Caki2 (cell line): Measurements from ENCODE around the gene COL13A1. TPM values are rescaled to one million over a fixed set of nuclear protein-coding genes. Genes with fewer than 3 reads are reported as not detected.

Experiments used
- DNase-seq: peaks from one replicate; pipeline ENCODE4 v3.0.0-alpha.2; 2015; ENCODE audit warnings: low read depth
- in situ Hi-C: cut with HindIII; loops from 2 replicates; pipeline ENCODE4 v1.10.0; 2016; ENCODE audit warnings: low sequenced_read_pairs, low pct_unique_long_range_greater_than_20kb, mixed read lengths
- total RNA-seq: library from RNA; depleted of rRNA; stranded (reverse); fragments of >200 nt; shearing (Covaris generic); gene quantifications from 2 replicates; pipeline ENCODE4 v1.2.3, GENCODE V29; 2014; ENCODE audit warnings: low replicate concordance

COL13A1 gene
- total RNA-seq, 1 experiment from 2014 or later, result not detected

DNA sequence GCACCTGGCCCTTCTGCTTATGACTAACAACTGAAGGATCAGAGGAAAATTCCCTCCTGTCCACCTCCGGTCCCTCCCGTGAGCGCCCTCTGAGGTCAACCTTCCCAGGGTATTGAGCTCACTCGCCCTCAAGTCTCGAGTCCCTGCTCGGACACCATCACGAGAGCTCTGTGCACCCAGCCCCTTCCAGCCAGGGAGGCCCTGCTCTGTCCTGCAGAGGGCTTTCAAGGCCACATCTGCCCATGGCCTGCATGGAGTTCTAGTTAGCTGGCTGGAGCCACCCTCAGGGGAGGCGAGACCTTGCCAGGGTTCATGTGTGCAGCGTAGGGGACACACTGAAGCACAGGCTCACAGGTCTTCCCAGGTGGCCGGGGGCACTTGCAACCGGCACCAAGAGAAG, 140.0 kb downstream of the COL13A1 start:
- no peak for DNase-seq
- in situ Hi-C loops, result no loop called here

DNA sequence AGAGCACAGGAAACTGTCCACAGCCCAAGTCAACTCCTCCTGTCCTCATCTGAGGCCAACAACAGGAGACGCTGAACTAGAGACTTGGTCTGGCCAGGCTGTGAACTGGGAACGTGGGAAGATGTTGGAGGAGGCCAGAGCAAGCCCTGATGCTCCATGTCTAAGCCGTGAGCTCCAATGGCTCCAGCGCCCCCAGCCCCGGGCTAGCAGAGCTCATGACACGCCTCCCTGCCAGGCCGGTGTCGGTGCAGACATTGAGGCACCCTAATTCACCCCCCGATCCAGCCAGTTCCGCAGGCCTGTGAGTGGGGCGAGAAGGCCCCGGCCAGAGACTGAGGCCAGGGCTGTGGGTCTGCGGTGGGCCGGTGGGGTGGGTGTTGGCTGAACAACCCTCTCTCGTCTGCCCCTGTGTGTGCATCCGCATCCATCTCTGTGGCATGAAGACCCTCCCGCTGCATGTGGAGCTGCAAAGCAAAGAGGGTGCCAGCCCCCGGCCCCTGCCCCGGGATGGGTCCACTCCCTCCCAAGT, 141.7 kb downstream of the COL13A1 start:
- no peak for DNase-seq
- in situ Hi-C loops, result no loop called here

DNA sequence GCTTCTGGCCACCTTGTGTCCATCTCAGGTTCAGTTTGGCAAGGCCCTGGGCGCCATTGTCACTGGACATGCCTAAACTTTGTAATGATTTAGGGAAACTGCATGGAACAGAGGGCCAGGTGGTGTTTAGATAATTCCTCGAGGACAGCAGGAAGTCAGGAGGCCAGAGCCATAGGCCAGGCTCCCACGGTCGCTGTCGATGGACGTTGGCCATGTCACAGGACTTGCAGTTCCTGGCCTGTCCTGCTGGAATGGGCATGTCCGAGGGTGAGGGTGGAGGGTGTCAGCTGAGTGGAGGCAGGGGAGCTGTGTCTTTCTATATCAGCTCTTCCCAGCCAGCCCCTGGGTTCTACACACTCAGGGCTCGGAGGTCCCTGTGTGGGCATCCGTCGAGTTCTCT, 143.1 kb downstream of the COL13A1 start:
- no peak for DNase-seq
- in situ Hi-C loops, result no loop called here

DNA sequence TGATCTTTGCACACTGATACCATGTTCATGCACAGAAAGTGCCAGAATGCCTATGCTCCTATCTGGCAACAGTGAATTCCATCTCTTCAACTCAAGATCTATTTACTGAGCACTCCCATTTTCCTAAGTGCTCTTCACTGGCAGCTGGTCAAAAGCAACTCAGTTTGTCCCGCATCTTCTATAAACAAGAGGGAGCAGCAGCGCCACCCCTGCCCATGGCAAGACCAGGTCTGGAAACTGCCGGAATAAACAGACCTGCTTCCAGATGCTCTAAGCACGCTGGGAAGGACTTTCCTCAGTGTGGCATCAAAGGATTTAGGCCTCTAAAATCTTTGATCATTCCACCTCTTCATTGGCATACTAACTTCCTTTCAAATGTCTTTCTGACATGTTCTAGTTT, 146.6 kb downstream of the COL13A1 start:
- in situ Hi-C loops, result no loop called here
- no peak for DNase-seq

DNA sequence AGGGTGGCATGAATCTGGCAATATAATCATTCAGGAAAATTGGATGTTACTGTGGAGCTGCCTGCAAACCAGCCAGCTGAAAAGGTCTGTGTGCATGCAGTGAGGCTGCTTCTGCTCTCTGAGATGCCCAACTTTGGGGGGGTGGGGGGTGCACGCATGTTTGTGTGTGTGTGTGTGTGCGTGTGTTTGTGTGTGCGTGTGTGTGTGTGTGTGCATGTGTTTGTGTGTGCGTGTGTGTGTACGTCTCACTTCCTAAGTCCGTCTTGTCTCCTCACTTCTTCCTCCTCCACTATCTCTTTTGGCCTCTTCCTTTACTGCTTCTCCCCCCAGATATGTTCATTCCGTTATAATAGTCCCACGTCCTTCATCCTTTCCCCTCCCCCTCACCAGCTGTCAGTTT, 148.1 kb downstream of the COL13A1 start:
- in situ Hi-C loops, result no loop called here
- DNase-seq, result no peak

DNA sequence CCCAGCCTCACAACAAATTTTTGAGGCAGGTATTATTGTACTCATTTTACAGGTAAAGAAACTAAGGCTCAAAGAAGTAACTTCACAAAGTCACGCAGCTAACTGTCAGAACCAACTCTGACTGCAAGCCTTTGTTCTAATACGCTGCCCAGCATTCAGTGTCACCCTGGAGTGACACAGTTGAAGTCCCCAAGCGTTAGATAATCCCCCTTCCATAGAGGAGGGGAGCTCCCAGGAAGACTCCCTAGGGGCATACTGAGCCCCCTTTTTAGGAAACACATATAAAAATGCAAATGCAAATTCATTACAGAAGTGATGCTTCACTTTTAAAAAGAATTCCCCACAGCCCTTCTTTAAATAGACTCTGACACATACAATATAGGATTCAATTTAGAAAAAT, 150.0 kb downstream of the COL13A1 start:
- in situ Hi-C loops, result no loop called here
- no peak for DNase-seq

DNA sequence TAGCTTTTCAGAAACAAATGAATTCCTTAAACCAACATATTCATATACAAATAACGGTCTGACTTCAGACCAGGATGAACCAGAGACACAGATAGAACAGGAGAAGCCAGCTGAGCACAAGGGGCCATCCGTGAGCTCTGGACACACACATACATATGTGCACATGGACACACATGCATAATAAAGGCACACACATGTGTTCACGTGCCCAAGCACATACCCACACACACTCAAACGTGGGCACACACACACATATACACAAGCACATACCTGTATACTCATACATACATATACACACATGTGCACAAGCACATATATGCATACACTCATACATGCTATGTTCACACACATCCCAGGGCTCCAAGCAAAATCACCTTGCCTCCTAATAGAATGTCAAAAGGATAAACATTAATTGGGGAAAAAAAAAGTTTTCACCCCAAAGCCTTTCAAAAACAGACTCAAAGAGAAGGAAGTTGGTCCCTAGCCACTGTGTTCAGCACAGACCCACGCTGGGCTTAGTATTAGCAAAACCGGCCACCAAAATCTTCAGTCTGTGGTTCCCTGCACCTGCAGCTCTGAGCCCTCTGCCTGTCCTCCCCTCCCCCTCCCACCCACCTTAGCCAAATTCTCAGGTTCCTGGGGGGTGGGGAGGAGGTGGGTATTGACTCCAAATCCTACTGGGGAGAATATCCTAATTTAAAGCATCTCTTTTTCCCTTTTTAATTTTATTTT, 150.5 kb downstream of the COL13A1 start:
- in situ Hi-C loops, result no loop called here
- DNase-seq, result no peak

DNA sequence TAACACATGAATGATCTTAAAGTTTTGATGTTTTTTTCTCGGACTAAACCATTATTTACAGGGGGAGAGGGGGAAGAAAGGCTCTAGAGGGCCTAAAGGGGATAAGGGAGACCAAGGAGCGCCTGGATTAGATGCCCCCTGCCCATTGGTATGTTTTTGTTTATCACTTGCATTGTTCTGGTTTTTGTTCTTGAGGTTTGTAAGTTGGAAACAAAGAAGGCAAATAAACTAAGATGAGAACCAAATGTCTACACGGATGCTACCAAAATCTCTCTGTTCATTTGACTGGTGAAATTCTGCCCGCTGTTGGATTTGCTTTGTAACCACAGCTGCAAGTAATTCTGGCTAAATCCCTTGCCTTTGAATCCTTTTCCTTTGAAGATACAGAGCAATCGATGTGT, 151.1 kb downstream of the COL13A1 start:
- no peak for DNase-seq
- in situ Hi-C loops, result no loop called here

DNA sequence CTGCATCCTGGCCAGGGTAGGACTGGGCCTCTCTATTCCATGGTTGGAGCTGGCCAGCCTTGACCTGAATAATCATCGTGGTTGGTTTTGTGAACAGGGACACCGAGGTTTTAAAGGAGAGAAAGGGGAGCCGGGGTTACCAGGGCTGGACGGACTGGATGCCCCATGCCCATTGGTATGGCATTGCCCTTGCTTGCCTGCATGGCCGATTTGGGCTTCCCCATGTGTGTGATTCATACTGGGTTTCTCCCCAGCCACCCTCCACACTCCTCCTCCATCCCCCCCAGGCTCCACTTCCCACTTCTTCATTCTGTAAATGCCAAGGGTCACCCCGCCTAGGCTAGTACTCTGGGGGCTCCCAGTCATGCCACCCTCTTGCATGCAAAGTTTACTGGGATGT, 152.1 kb downstream of the COL13A1 start:
- in situ Hi-C loops, result no loop called here
- no peak for DNase-seq

DNA sequence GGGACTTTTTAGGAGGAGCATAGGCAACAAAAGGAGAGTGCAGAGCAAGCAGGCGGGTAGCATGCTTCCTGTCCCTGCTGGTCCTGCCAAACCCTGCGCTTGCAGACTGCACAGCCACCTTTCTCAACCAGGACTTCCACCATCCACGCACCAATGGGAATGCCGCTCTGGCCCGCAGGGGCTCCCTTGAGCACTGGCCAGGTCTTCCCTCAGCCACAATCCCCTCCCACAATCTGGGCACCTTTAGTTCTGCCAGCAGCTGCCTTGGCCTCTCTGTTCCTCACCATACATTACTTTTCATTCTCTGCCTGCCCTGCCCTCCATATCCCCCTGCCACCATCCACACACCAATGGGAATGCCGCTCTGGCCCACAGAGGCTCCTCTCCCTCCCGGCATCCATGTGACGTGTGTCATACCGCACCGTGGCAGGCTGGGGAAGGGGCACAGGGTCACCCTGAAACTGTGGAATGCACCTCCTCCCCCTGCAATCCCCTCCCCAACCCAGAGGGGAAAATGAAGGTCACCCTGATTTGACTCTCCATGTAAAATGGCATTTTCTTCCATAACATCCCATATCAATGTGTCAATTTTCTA, 153.6 kb downstream of the COL13A1 start:
- in situ Hi-C loops, result no loop called here
- DNase-seq, result no peak

DNA sequence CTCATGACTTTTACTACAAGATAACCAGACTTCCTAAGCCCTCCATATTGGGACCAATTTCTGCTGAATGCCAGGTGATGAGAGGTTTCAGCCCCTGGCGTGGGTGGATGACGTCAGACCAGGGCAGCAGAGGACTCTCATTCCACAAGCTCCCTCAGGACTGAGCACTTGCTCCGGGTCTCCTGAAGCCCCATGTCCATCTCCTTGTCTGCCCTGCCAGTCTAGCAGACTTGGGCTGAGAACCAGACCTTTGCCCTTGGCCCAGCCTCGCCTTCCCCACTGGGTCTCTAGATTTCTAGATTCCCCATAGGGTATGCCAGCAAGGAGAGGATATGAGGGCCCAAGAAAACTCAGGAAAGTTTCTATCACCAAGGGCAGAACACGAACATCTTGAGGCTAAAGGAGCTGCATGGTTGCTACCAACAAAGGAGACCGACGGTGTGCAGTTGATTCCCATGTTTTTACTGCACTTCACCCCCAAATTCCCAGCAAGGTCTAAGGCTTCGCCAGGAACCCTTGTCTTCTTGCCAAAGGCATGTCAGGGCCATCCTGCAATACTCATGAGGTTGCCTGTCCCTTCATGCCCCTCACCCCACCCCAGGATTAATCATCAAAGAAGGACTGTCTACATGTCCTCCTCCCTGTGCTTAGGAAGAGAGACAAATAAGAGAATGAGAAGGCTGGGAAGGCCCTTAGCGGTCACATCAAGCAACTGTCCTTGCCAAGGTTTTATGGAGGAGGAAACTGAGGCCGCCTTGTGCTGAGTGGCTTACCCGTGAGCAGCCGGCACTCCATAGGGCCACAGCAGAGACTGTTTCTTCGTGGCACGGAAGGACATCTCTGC, 154.4 kb downstream of the COL13A1 start:
- no peak for DNase-seq
- in situ Hi-C loops, result no loop called here

DNA sequence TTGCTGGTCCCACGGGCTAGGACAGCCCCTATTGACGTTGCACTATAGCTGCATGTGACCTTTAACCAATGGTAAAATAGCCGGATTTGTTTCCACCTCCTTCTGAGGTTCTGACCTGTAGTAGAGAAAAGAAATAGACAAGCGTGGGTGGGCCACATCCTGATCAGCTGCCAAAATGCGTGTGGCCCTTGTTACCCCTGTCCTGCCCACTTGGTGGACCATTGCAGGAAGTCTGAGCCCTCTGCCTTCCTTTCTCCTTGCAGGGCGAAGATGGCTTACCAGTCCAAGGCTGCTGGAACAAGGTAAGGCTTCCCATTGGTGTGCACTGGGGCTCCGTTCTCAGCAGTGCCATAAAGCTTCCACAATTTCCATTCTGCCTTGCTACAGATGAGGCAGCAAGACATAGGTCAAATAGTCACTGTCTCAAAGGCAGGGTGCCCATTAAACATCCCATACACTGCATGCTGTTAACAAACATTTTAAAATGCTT, 155.1 kb downstream of the COL13A1 start:
- DNase-seq, result no peak
- in situ Hi-C loops, result no loop called here

DNA sequence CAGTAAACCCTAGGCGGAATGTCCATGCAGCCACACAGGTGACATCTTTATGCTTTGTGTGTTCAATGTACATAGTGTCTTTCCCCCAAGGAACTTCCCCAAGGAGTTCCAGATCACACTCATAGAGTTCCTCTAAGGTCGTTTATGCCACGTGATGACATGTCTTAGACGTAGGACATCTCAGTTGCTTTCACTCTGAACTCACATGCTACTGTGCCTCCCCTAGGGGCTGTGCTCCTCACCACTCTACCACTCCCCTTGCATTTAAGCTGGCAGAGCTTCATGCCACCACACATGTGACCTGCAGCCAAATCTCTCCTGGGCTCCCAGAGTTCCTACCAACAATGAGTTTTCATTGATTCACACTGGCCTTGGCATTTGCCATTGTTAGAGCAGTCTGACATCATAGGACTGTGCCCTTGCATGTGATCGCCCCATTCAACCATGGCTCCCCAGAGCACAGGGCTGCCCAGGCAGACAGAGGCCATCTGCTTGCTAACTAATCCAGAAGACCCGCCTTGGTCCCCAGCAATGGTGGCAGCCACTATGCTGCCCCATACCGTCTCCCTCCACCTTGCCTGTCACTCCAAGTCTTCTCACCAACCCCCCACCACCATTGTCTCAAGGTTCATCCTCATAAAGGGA, 155.7 kb downstream of the COL13A1 start:
- in situ Hi-C loops, result no loop called here
- DNase-seq, result no peak

DNA sequence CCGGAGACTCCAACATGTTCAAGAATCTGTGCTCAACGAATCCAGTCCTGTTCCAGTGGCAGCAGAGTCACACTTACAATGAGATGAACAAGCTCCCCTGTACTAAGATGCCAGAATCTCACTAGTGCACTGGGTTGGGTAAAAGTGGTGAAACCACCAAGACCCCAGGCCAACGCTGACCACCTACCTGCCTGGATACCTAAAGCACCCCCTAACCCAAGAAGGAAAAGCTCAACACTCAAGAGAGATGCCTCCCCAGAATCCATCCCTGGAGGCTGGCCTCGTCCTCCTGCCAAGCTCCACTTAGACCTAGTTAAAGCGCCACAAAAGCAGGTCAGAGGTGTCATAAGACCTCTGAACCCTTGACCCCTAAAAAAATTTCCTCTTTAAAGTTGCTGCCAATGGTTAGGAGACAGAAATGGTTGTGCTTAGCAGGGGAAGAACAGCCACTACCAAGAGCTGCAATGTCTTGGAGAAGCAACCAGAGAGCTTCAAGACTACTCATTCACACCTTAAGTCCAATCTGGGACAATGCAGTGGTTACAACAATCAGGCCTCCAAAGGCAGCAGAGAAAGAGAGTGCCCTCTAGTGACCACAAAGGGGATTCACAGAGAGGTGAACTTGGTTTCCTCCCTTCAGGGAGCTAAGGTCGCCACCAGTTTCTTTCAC, 156.3 kb downstream of the COL13A1 start:
- DNase-seq, result peak; percentile 38

DNA sequence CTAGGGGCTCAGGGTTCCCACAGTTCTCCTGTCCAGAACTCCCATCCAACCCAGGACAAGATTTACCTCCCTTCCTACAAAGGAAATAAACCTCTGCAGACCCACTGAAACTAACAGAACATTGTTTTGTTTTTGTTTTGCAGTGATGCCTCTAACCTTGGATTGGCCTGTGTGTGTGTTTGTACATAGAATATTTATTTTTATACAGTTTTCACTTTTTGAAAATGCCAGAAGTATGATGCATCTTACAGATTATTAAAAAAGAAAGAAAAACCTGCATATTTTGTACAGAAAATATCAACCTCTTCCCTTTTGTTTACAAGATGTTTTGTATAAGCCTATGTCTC, 156.8 kb downstream of the COL13A1 start:
- in situ Hi-C loops, result no loop called here
- DNase-seq, result no peak

More for the DNA sequence above, 156.3 kb downstream of the COL13A1 start:
- in situ Hi-C loops, result no loop called here

DNA sequence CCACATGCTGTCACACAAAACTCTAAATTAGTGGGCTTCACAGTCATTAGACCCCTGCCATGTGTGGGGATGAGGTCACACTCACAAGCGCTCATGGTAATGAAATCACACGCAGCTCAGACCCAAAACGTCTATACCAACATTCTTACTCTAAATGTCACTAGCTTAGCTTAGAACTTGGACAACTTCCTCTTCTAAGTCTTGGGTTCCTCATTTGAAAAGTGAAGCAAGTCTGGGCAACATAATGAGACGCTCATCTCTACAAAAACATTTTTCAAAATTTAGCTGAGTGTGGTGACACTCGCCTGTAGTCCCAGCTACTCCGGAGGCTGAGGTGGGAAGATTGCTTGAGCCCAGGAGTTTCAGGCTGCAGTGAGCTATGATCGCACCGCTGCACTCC, 158.2 kb downstream of the COL13A1 start:
- no peak for DNase-seq
- in situ Hi-C loops, result no loop called here

DNA sequence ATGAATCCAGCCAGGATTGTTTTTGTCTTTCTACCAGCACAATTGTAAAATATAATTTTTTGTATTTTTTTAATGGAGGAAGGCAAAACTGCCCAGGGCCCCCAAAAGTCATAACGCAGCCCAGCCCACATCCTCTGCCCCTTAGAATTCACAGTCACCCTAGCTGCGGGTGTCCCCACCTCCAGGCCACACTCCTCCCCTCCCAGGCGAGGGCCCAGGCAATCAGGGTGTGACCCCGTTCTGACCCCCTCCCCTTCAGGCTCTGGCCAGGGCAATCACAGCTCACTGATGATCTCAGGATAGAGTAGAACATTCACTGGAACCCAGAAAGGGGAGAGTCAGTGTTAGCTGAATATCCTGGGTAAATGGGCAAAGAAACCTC, 158.9 kb downstream of the COL13A1 start:
- no peak for DNase-seq
- in situ Hi-C loops, result no loop called here
